ENCODE data around the gene VAC14. TPM values are rescaled to one million over a fixed set of nuclear protein-coding genes. Genes with fewer than 3 reads are reported as not detected.

VAC14 gene
- total RNA-seq, 1 experiment from 2014 or later = 35.3 TPM

DNA sequence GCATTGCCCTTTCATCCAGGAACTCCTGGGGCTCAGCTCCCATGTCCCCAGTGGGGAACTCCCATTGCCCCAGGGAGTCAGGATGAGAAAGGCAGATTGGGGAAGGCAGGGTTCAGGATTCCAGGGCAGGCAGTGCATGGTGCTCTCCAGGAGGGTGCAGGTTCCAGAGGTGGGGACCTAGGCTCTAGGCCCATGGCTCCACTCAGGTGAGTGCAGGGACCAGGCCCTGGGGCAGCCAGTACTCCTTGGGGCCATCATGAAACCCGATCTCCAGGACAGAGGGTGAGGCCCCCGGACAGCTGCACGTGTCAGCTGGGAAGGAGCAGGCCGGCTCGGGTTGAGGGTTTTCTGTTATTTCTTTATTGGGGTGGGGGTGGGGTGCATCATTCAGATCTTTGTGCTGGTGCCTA, 113.9 kb downstream of the VAC14 start:
- CTCF ChIA-PET = interaction anchor here (1.9 kb wide), 1 partner anchor 84 kb away, joined by 11 read pairs; no protein-coding TSS in a partner anchor
- ATAC-seq (no peak), DNase-seq (ENCODE audit: low read depth, low spot score) (no peak)
- RAD21 ChIA-PET (ENCODE audit: low non-redundant PET in 1 of 2, low total read pairs in 2 of 2, uncharacterized antibody in 2 of 2, unreplicated experiment in 2 of 2) = interaction anchor here (1.3 to 2.1 kb wide), 2 partner anchors 59 to 84 kb away, joined by 4 to 6 read pairs; no protein-coding TSS in a partner anchor
- H3K9ac ChIP-seq (ENCODE audit: low read length) = no peak overlapping the region
- H3K4me1 ChIP-seq (ENCODE audit: control insufficient read depth in 1 of 2, insufficient read depth in 2 of 2, low read length in 2 of 2) = peaks cover 39 to 71% of the 10 kb centered on the region in 2 experiments
- no TSS peak for BruUV-seq (replicated peaks)
- 0 out of 4 replicates have a peak, but pooled peaks cover 0 to 4% of the 10 kb centered on the region in 2 experiments for H3K36me3 ChIP-seq (ENCODE audit: control insufficient read depth in 1 of 2, insufficient read depth in 2 of 2, low read length in 2 of 2)
- no peaks in the 10 kb centered on the region for H3K27me3 ChIP-seq (ENCODE audit: insufficient read depth, low read length)
- peaks cover 33% of the 10 kb centered on the region for H3K79me2 ChIP-seq (ENCODE audit: insufficient read depth, low read length)
- POLR2A ChIA-PET = interaction anchor here (0.8 to 1.3 kb wide), 2 partner anchors 59 to 114 kb away, joined by 3 to 4 read pairs; partner anchors contain the start of gene VAC14
- no peaks in the 10 kb centered on the region for H3K9me3 ChIP-seq (ENCODE audit: control insufficient read depth in 1 of 2, insufficient read depth in 1 of 2, low read depth in 1 of 2, low read length in 2 of 2)
- peak overlapping the region; percentile 51; the same call in 1 of the 2 replicates for H3K27ac ChIP-seq (ENCODE audit: low read depth, low read length)
- no peaks in the 10 kb centered on the region for H4K20me1 ChIP-seq (ENCODE audit: insufficient read depth)
- no peak overlapping the region for H3K4me3 ChIP-seq (replicated peaks in 1 of 2; ENCODE audit: low read depth in 1 of 2, low read length in 2 of 2)
- no peak overlapping the region for H2AFZ ChIP-seq (ENCODE audit: low read depth, low read length, poor library complexity, severe bottlenecking)
- intact Hi-C loops (cut with micrococcal nuclease) = no loop called here
- TF ChIP-seq ZNF274 (IDR thresholded peaks at IDR 0.05; ENCODE audit: low read depth, low read length) (no peak), EZH2 (IDR thresholded peaks at IDR 0.05) (no peak), ZFX (IDR thresholded peaks at IDR 0.05) (no peak), EGR1 (IDR thresholded peaks at IDR 0.05; ENCODE audit: low read depth) (no peak), MAX (IDR thresholded peaks at IDR 0.05) (no peak), TCF7L2 (IDR thresholded peaks at IDR 0.05; ENCODE audit: borderline replicate concordance, extremely low read depth, insufficient read depth, insufficient read length) (no peak), CEBPB (IDR thresholded peaks at IDR 0.05; ENCODE audit: low read depth) (no peak), POLR2A (IDR thresholded peaks at IDR 0.05; ENCODE audit: borderline replicate concordance, extremely low read depth, insufficient read depth, insufficient read length) (no peak), SP1 (IDR thresholded peaks at IDR 0.05; ENCODE audit: low read depth) (no peak), SRF (IDR thresholded peaks at IDR 0.05; ENCODE audit: low read depth) (no peak)
- TF ChIP-seq, protein P1, sequence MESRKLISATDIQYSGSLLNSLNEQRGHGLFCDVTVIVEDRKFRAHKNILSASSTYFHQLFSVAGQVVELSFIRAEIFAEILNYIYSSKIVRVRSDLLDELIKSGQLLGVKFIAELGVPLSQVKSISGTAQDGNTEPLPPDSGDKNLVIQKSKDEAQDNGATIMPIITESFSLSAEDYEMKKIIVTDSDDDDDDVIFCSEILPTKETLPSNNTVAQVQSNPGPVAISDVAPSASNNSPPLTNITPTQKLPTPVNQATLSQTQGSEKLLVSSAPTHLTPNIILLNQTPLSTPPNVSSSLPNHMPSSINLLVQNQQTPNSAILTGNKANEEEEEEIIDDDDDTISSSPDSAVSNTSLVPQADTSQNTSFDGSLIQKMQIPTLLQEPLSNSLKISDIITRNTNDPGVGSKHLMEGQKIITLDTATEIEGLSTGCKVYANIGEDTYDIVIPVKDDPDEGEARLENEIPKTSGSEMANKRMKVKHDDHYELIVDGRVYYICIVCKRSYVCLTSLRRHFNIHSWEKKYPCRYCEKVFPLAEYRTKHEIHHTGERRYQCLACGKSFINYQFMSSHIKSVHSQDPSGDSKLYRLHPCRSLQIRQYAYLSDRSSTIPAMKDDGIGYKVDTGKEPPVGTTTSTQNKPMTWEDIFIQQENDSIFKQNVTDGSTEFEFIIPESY (IDR thresholded peaks at IDR 0.05; ENCODE audit: extremely low read depth, insufficient replicate concordance, low read length) = no peak
- H3K4me2 ChIP-seq (ENCODE audit: low read length) = peak overlapping the region; percentile 72
- no peaks in the 10 kb centered on the region for H3K9me2 ChIP-seq (ENCODE audit: insufficient read depth)
